ENCODE measurements around the gene FALEC.
"Not testable (repeated sequence)": the region's sequence is repeated elsewhere in the genome, so short reads cannot be mapped to it uniquely, and the experiment has no call there.

DNA sequence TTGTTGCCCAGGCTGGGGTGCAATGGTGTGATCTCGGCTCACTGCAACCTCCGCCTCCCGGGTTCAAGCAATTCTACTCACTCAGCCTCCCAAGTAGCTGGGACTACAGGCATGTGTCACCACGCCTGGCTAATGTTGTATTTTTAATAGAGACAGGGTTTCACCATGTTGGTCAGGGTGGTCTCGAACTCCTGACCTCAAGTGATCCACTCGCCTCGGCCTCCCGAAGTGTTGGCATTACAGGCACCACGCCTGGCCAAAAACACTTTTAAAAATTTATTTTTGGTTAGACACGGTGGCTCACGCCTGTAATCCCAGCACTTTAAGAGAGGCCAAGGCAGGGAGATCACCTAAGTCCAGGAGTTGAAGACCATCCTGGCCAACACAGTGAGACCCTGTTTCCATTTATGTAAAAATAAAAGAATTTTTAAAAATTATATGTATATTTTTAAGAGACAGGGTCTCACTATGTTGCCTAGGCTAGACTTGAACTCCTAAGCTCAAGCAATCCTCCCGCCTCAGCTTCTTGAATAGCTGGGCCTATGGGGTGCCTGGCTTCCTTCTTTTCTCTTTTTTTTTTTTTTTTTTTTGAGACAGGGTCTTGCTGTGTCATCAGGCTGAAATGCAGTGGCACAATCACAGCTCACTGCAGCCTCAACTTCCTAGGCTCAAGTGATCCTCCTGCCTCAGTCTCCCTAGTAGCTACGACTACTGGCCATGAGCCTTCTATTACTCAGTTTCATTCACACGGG, 49.9 kb downstream of the FALEC start:
- TF ChIP-seq, protein P1, sequence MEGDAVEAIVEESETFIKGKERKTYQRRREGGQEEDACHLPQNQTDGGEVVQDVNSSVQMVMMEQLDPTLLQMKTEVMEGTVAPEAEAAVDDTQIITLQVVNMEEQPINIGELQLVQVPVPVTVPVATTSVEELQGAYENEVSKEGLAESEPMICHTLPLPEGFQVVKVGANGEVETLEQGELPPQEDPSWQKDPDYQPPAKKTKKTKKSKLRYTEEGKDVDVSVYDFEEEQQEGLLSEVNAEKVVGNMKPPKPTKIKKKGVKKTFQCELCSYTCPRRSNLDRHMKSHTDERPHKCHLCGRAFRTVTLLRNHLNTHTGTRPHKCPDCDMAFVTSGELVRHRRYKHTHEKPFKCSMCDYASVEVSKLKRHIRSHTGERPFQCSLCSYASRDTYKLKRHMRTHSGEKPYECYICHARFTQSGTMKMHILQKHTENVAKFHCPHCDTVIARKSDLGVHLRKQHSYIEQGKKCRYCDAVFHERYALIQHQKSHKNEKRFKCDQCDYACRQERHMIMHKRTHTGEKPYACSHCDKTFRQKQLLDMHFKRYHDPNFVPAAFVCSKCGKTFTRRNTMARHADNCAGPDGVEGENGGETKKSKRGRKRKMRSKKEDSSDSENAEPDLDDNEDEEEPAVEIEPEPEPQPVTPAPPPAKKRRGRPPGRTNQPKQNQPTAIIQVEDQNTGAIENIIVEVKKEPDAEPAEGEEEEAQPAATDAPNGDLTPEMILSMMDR (conservative IDR thresholded peaks at IDR 0.05): not testable (repeated sequence)
- not testable (repeated sequence) for TF ChIP-seq ZFX (IDR thresholded peaks at IDR 0.05)
